AG04449 (cell line): ENCODE measurements around the gene PLEKHA8.

Experiments
- CTCF ChIA-PET: fragments of 350-600 bp; formaldehyde crosslinking; extraction: SDS; loops from one replicate; lab custom pipeline; 2021; ENCODE audit warnings: antibody characterized with exemption; lab: Yijun Ruan, JAX
- POLR2A ChIA-PET: fragments of 400-600, 350-600 bp; formaldehyde crosslinking; extraction: SDS; loops from one replicate; lab custom pipeline; 2020; ENCODE audit warnings: antibody characterized with exemption, inconsistent platforms; lab: Yijun Ruan, JAX
- DNase-seq: peaks from one replicate; pipeline ENCODE4 v3.0.0-alpha.2; 2010; ENCODE audit warnings: low read depth, low spot score
- H3K4me3 ChIP-seq: 2 replicates; pipeline ENCODE4 v1.5.1; 2011; ENCODE audit warnings: low read depth, mild to moderate bottlenecking, control low read depth, low read length
- TF ChIP-seq, protein P1 (sequence below): IDR thresholded peaks from one replicate; pipeline ENCODE4 v1.5.1; 2011; ENCODE audit warnings: mild to moderate bottlenecking, moderate library complexity, low read length, control low read depth, inconsistent platforms; ENCODE audit not compliant: insufficient read depth; ENCODE audit errors: missing control alignments

Gene PLEKHA8

DNA sequence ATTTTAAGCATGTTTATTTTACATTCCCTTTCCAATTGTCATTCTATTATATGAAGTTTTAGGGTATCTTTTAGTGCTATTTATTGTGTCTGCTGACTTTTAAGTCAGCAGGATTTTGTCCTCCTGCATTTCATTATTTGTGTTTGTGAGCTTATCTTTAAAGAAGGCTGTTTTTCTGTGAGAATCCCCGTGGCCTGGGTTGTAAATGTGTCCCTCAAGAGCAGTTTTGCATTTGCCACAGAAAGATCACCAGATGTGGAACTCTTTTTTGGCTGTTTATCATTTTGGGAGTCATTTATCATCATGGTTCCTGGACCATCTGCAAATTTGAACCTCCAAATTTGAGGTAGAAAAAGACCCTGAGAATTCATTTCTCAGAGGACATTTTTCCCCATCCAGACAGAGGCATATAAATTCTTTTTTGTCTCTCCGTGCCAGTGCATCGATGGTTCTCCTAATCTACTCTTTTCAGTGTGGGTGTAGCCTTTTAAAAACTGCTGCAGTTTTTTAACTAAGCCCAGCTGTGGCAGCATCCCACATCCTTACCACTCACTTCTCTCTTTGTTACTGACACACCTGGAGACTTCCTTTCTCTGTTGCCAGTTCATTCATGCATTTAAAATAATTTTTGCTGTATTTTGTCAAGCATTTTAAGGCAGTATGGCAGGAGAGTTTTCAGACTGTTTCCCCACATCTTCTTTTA, 86.5 kb downstream of the PLEKHA8 start:
- no peak for DNase-seq
- ChIA-PET CTCF (interaction anchor here (1.0 kb wide), 1 partner anchor 14 kb away, joined by 4 read pairs; no protein-coding TSS in a partner anchor), POLR2A (no interaction called here)
- TF ChIP-seq, protein P1, sequence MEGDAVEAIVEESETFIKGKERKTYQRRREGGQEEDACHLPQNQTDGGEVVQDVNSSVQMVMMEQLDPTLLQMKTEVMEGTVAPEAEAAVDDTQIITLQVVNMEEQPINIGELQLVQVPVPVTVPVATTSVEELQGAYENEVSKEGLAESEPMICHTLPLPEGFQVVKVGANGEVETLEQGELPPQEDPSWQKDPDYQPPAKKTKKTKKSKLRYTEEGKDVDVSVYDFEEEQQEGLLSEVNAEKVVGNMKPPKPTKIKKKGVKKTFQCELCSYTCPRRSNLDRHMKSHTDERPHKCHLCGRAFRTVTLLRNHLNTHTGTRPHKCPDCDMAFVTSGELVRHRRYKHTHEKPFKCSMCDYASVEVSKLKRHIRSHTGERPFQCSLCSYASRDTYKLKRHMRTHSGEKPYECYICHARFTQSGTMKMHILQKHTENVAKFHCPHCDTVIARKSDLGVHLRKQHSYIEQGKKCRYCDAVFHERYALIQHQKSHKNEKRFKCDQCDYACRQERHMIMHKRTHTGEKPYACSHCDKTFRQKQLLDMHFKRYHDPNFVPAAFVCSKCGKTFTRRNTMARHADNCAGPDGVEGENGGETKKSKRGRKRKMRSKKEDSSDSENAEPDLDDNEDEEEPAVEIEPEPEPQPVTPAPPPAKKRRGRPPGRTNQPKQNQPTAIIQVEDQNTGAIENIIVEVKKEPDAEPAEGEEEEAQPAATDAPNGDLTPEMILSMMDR, result no peak
- no peak overlapping the region for H3K4me3 ChIP-seq

DNA sequence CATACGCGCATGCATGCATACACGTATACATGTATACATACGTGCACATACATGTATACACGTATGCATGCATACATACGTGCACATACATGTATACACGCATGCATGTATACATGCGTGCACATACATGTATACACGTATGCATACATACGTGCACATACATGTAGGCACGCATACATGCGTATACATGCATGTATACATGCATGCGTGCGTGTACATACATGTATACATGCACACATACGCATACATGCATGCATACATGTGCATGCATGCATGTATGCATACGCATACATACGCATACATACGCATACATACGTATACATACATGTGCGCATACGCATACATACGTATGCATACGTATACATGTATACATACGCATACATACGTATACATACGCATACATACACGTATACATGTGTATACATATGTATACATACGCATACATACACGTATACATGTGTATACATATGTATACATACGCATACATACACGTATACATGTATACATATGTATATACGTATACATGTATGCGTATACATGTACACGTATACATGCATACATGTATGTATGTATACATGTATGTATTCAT, 87.6 kb downstream of the PLEKHA8 start:
- TF ChIP-seq, protein P1, result no peak
- ChIA-PET POLR2A (no interaction called here), CTCF (no interaction called here)
- DNase-seq, result no peak
- H3K4me3 ChIP-seq, result no peak overlapping the region

DNA sequence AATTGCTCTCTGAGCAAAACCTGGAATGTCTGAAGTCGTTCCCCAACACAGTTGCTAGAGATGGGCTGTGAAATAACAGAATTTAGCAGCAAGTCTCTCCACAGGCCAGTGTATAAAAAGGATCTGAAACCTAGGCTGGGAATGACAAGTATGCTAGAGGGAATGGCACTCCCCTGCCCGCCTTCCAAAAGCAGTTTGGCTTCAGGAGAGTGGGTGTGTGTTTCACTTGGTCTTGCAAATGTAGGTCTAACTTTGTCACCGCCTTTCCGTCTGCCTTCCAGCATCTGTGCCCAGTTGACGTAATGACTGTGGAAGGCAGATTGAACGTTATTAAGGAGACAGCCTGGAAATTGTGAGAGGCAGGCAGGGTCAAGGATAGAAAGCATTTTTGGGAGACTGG, 88.6 kb downstream of the PLEKHA8 start:
- TF ChIP-seq, protein P1, result no peak
- no peak for DNase-seq
- ChIA-PET POLR2A (no interaction called here), CTCF (no interaction called here)
- H3K4me3 ChIP-seq, result no peak overlapping the region

DNA sequence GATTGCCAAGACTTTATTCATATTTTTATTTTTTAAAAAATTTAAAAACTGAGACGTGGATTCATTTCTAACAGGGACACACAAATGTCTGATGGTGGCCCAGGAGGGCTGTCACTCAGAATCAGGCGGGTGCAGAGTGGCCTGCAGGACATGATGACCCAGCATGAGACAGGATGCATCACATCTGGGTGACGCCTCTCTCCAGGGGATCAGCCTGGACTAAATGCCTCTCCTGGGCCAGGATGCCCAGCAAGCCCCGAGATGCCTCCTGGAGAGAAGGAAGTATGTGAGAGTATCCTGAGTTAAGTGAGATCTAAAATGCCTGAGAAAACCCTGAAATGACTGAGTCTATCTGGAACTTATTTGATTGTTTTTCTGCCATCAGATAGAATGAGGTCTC, 89.7 kb downstream of the PLEKHA8 start:
- no peak overlapping the region for H3K4me3 ChIP-seq
- POLR2A ChIA-PET, result no interaction called here
- no peak for DNase-seq
- TF ChIP-seq, protein P1, result no peak
- CTCF ChIA-PET, result no interaction called here

DNA sequence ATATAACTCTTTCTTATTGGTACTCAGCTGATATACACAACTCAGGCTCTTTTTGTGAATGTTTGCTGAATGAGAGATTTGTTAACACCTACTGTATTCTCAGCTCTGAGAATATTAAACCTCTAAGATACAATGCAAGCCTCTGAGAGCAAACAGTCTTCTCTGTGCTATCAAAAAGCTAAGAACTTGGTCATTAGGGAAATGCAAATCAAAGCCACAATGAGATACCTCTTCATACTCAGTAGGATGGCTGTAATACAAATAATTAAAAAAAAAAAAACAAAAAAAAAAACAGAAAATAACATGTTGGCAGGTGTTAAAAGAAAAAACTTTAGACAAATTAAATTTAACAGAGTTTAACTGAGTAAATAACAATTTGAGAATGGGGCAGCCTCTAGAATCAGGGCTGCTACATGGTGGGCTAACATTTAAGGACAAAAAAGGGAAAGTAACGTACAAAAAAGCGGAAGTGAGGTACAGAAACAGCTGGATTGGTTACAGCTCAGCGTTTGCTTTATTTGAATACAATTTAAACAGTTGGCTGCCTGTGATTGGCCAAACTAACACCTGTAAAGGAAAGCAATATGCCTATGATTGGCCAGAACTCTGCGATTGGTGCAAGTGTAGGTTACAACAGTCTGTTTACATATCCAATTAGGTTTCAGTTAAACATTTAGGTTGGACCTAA, 91.8 kb downstream of the PLEKHA8 start:
- no peak overlapping the region for H3K4me3 ChIP-seq
- ChIA-PET POLR2A (no interaction called here), CTCF (no interaction called here)
- TF ChIP-seq, protein P1, result no peak
- DNase-seq, result no peak
